ENCODE data around the gene LSS.

- no peak for TF ChIP-seq CTCF (IDR thresholded peaks at IDR 0.05)
- TF ChIP-seq POLR2A (IDR thresholded peaks at IDR 0.05) = no peak
These were observed 6.0 kb downstream of the LSS start for GRCh38 chr21:46222436-46223116.
